GM18519 (cell line): ENCODE measurements around the gene TST.

Experiments
- ATAC-seq: cut with Tn5 transposase; IDR thresholded peaks from one replicate; pipeline ENCODE4 v1.9.1; 2021; ENCODE audit warnings: mild to moderate bottlenecking, moderate library complexity; ENCODE audit not compliant: unreplicated experiment, low FRiP score

TST gene

GRCh38 chr22:37016134-37016910, 2.9 kb downstream of the TST start:
- ATAC-seq: no peak

GRCh38 chr22:37015587-37015878, 3.7 kb downstream of the TST start:
- ATAC-seq: no peak

GRCh38 chr22:37014835-37015586, 4.2 kb downstream of the TST start:
- ATAC-seq: no peak

GRCh38 chr22:37014415-37014806, 4.8 kb downstream of the TST start:
- ATAC-seq: no peak

GRCh38 chr22:37012956-37013355, 6.3 kb downstream of the TST start:
- ATAC-seq: no peak

- no peak for ATAC-seq
Measured at GRCh38 chr22:37012262-37012904, 6.9 kb downstream of the TST start.

GRCh38 chr22:37011472-37011871, 7.8 kb downstream of the TST start:
- no peak for ATAC-seq

- ATAC-seq: no peak
Measured at GRCh38 chr22:37010976-37011375, 8.3 kb downstream of the TST start.

GRCh38 chr22:37010174-37010573, 9.1 kb downstream of the TST start:
- no peak for ATAC-seq

GRCh38 chr22:37009490-37009889, 9.8 kb downstream of the TST start:
- ATAC-seq: no peak

- no peak for ATAC-seq
Measured at GRCh38 chr22:37008365-37008764, 10.9 kb downstream of the TST start.

GRCh38 chr22:37007651-37008050, 11.6 kb downstream of the TST start:
- ATAC-seq: no peak

- ATAC-seq: no peak
Measured at GRCh38 chr22:37002633-37003032, 16.6 kb downstream of the TST start.

- ATAC-seq: no peak
Measured at GRCh38 chr22:37001826-37002225, 17.4 kb downstream of the TST start.

- ATAC-seq: no peak
Measured at GRCh38 chr22:37000676-37001534, 18.3 kb downstream of the TST start.

- ATAC-seq: no peak
Measured at GRCh38 chr22:36999463-36999862, 19.8 kb downstream of the TST start.

- no peak for ATAC-seq
Measured at GRCh38 chr22:36998620-36999351, 20.5 kb downstream of the TST start.

- ATAC-seq: no peak
Measured at GRCh38 chr22:36997746-36998145, 21.5 kb downstream of the TST start.

GRCh38 chr22:36991206-36991605, 28.0 kb downstream of the TST start:
- ATAC-seq: no peak

- ATAC-seq: no peak
Measured at GRCh38 chr22:36990457-36990856, 28.8 kb downstream of the TST start.
